Ureter (tissue), 1 donor: ENCODE data around the gene NVL. TPM values are rescaled to one million over a fixed set of nuclear protein-coding genes. Genes with fewer than 3 reads are reported as not detected.
"Not testable (repeated sequence)": the region's sequence is repeated elsewhere in the genome, so short reads cannot be mapped to it uniquely, and the experiment has no call there.

Experiments
- DNase-seq: peaks from one replicate; pipeline ENCODE4 v3.0.0-alpha.2; 2020; ENCODE audit warnings: low spot score
- total RNA-seq: library from RNA; stranded (reverse); gene quantifications from one replicate; pipeline ENCODE4 v1.2.4, GENCODE V29; 2023
- donor health status: DM: yes; HTN: yes; CAD: no.

NVL gene
- total RNA-seq, 1 donor from 2014 or later: 35.7 TPM

GRCh38 chr1:224237119-224237881 lies 92.7 kb downstream of the NVL start:
- no peak for DNase-seq

- DNase-seq: no peak
Observed at GRCh38 chr1:224235813-224236493, 94.0 kb downstream of the NVL start.

- no peak for DNase-seq
Observed at GRCh38 chr1:224234017-224234416, 96.0 kb downstream of the NVL start.

GRCh38 chr1:224226849-224227502 lies 103.0 kb downstream of the NVL start:
- no peak for DNase-seq

- no peak for DNase-seq
Observed at GRCh38 chr1:224223819-224224714, 105.9 kb downstream of the NVL start.

GRCh38 chr1:224219612-224220059 lies 110.3 kb downstream of the NVL start:
- no peak for DNase-seq

GRCh38 chr1:224219011-224219611 lies 110.9 kb downstream of the NVL start:
- DNase-seq: no peak

- no peak for DNase-seq
Observed at GRCh38 chr1:224217655-224218623, 112.0 kb downstream of the NVL start.

GRCh38 chr1:224216382-224216781 lies 113.6 kb downstream of the NVL start:
- DNase-seq: no peak

- DNase-seq: no peak
Observed at GRCh38 chr1:224213438-224214119, 116.4 kb downstream of the NVL start.

GRCh38 chr1:224212618-224213061 lies 117.3 kb downstream of the NVL start:
- no peak for DNase-seq

- DNase-seq: no peak
Observed at GRCh38 chr1:224211206-224211962, 118.6 kb downstream of the NVL start.

GRCh38 chr1:224205931-224206538 lies 123.9 kb downstream of the NVL start:
- not testable (repeated sequence) for DNase-seq

- no peak for DNase-seq
Observed at GRCh38 chr1:224205438-224205840, 124.5 kb downstream of the NVL start.

- DNase-seq: no peak
Observed at GRCh38 chr1:224203243-224204016, 126.5 kb downstream of the NVL start.

- DNase-seq: no peak
Observed at GRCh38 chr1:224201853-224202252, 128.1 kb downstream of the NVL start.

GRCh38 chr1:224201383-224201782 lies 128.6 kb downstream of the NVL start:
- DNase-seq: no peak
